Esophagus muscularis mucosa (tissue), 4 donors: ENCODE measurements around the gene MPP3. TPM values are rescaled to one million over a fixed set of nuclear protein-coding genes. Genes with fewer than 3 reads are reported as not detected.

Experiments
- DNase-seq: peaks from one replicate; pipeline ENCODE4 v3.0.0-alpha.2; 2017; ENCODE audit errors: extremely low spot score
- H3K27ac ChIP-seq, 4 donors: fragments of 200-600 bp; sonication (generic); replicated peaks in 1 of 4; 1 replicate in 3 of 4; 2 replicates in 1 of 4; pipeline ENCODE4 v1.5.1; 2016 to 2019; ENCODE audit warnings: mild to moderate bottlenecking in 1 of 4
- H3K27me3 ChIP-seq, 4 donors: fragments of 200-600 bp; sonication (generic); one replicate each; pipeline versions ENCODE4 v1.5.1 to v1.6.0; 2016 to 2019
- H3K36me3 ChIP-seq, 4 donors: fragments of 200-600 bp; sonication (generic); one replicate each; pipeline ENCODE4 v1.5.1; 2016 to 2019
- H3K4me1 ChIP-seq, 4 donors: fragments of 200-600 bp; sonication (generic); one replicate each; pipeline ENCODE4 v1.5.1; 2016 to 2019
- H3K4me3 ChIP-seq, 4 donors: fragments of 200-600 bp; sonication (generic); 1 replicate in 2 of 4; 2 replicates in 2 of 4; pipeline ENCODE4 v1.5.1; 2016 to 2019; ENCODE audit warnings: mild to moderate bottlenecking in 4 of 4, moderate library complexity in 1 of 4
- H3K9me3 ChIP-seq, 4 donors: fragments of 200-600 bp; sonication (generic); 1 replicate in 3 of 4; 2 replicates in 1 of 4; pipeline ENCODE4 v1.5.1; 2016 to 2019
- EP300 ChIP-seq: sonication (generic); formaldehyde crosslinking; IDR thresholded peaks from one replicate; pipeline ENCODE4 v1.6.1; 2017; ENCODE audit warnings: antibody characterized with exemption
- POLR2A ChIP-seq: fragments of 450-650 bp; IDR thresholded peaks from one replicate; pipeline ENCODE4 v1.6.1; 2017; ENCODE audit warnings: antibody characterized with exemption, moderate library complexity, mild to moderate bottlenecking, low read depth
- POLR2AphosphoS5 ChIP-seq, 2 donors: sonication (generic); formaldehyde crosslinking; IDR thresholded peaks; one replicate each; pipeline ENCODE4 v1.6.1; 2017; ENCODE audit warnings: antibody characterized with exemption in 2 of 2
- WGBS: methylation state at CpG from one replicate; pipeline ENCODE4 v1.1.5; 2018; 5-methylcytosine and 5-hydroxymethylcytosine counted together
- intact Hi-C: fragments of 100-400 bp; cut with DNase I; formaldehyde crosslinking; loops from one replicate; pipeline ENCODE4 v1.15.1; 2023
- total RNA-seq, 4 donors: library from RNA; depleted of rRNA; stranded (reverse); fragments of >200 nt; gene quantifications; one replicate each; pipeline versions ENCODE4 v1.1.0 to v1.2.1, GENCODE V29; 2016
- TF ChIP-seq, protein P1 (sequence below), 3 experiments: fragments of 200-600 bp in 2 of 3; fragments of 450-650 bp in 1 of 3; sonication (generic) in 2 of 3; IDR thresholded peaks; one replicate each; pipeline ENCODE4 v1.5.1; 2017 to 2019; ENCODE audit warnings: antibody characterized with exemption in 3 of 3, mild to moderate bottlenecking in 2 of 3, moderate library complexity in 1 of 3

MPP3 gene
- total RNA-seq, 4 donors from 2014 or later = 5.0 to 9.9 (median 6.2) TPM

GRCh38 chr17:43808076-43808475, 24.9 kb downstream of the MPP3 start:
- 89% methylated on average over 4 of the region's 4 CpGs for WGBS
- no peaks in the 10 kb centered on the region for H3K27me3 ChIP-seq
- DNase-seq = no peak
- no peaks in the 10 kb centered on the region for H3K4me1 ChIP-seq
- no peaks in the 10 kb centered on the region for H3K9me3 ChIP-seq
- H3K27ac ChIP-seq = no peak overlapping the region
- peaks cover 5 to 85% (median 47%) of the 10 kb centered on the region in 4 donors for H3K36me3 ChIP-seq
- H3K4me3 ChIP-seq = no peak overlapping the region
- intact Hi-C loops = no loop called here
- no peak for TF ChIP-seq POLR2A
- no peak for TF ChIP-seq EP300
- TF ChIP-seq POLR2AphosphoS5 (IDR thresholded peaks at IDR 0.05) = no peak
- TF ChIP-seq, protein P1, sequence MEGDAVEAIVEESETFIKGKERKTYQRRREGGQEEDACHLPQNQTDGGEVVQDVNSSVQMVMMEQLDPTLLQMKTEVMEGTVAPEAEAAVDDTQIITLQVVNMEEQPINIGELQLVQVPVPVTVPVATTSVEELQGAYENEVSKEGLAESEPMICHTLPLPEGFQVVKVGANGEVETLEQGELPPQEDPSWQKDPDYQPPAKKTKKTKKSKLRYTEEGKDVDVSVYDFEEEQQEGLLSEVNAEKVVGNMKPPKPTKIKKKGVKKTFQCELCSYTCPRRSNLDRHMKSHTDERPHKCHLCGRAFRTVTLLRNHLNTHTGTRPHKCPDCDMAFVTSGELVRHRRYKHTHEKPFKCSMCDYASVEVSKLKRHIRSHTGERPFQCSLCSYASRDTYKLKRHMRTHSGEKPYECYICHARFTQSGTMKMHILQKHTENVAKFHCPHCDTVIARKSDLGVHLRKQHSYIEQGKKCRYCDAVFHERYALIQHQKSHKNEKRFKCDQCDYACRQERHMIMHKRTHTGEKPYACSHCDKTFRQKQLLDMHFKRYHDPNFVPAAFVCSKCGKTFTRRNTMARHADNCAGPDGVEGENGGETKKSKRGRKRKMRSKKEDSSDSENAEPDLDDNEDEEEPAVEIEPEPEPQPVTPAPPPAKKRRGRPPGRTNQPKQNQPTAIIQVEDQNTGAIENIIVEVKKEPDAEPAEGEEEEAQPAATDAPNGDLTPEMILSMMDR (IDR thresholded peaks at IDR 0.05) = no peak

GRCh38 chr17:43805117-43805516, 27.8 kb downstream of the MPP3 start:
- Histone ChIP-seq H3K27ac (no peak overlapping the region), H3K36me3 (peaks cover 5 to 81% (median 45%) of the 10 kb centered on the region in 4 donors), H3K27me3 (no peaks in the 10 kb centered on the region), H3K9me3 (no peaks in the 10 kb centered on the region), H3K4me1 (no peaks in the 10 kb centered on the region), H3K4me3 (no peak overlapping the region)
- TF ChIP-seq POLR2A (no peak), POLR2AphosphoS5 (IDR thresholded peaks at IDR 0.05) (no peak)
- intact Hi-C loops = no loop called here
- no peak for DNase-seq

GRCh38 chr17:43803758-43804157, 29.2 kb downstream of the MPP3 start:
- H3K36me3 ChIP-seq = peaks cover 5 to 67% (median 38%) of the 10 kb centered on the region in 4 donors
- H3K27ac ChIP-seq = no peak overlapping the region
- intact Hi-C loops = no loop called here
- no peaks in the 10 kb centered on the region for H3K9me3 ChIP-seq
- DNase-seq = no peak
- no peaks in the 10 kb centered on the region for H3K27me3 ChIP-seq
- no peak overlapping the region for H3K4me3 ChIP-seq
- H3K4me1 ChIP-seq = no peaks in the 10 kb centered on the region
- TF ChIP-seq POLR2A = no peak
- TF ChIP-seq, protein P1 (IDR thresholded peaks at IDR 0.05) = no peak
- TF ChIP-seq EP300 = no peak
- TF ChIP-seq POLR2AphosphoS5 (IDR thresholded peaks at IDR 0.05) = no peak
- 51% methylated on average over 2 of the region's 4 CpGs for WGBS

DNA sequence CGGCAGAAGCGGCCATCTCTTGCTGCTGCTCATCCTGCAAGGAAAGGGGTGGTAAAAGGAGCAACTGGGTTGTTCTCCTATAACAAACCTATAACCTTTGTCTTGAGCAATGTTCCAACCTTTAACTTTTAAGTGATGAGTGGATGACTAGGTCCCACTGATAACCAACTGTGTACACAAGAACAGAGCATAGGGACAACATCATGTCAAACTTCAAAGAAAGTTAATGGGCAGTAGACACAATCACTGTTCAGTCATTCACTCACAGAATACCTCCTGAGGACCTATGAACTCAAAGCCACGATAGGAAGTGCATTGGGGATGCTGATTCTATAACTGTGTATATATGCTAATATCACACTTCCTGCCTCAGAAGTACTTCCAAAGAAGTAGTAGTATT, 31.1 kb downstream of the MPP3 start:
- TF ChIP-seq EP300 (no peak), POLR2A (no peak)
- TF ChIP-seq, protein P1 (IDR thresholded peaks at IDR 0.05) = no peak
- DNase-seq = no peak
- Histone ChIP-seq H3K4me1 (no peaks in the 10 kb centered on the region), H3K36me3 (peaks cover 0 to 48% (median 28%) of the 10 kb centered on the region in 4 donors), H3K27ac (no peak overlapping the region), H3K4me3 (no peak overlapping the region), H3K27me3 (peaks cover 0 to 6% (median 0%) of the 10 kb centered on the region in 4 donors), H3K9me3 (no peaks in the 10 kb centered on the region)
- WGBS = 73% methylated on average over 3 of the region's 3 CpGs
- intact Hi-C loops = no loop called here

GRCh38 chr17:43800736-43801135, 32.2 kb downstream of the MPP3 start:
- Histone ChIP-seq H3K4me1 (no peaks in the 10 kb centered on the region), H3K36me3 (peaks cover 0 to 39% (median 23%) of the 10 kb centered on the region in 4 donors), H3K9me3 (no peaks in the 10 kb centered on the region), H3K4me3 (no peak overlapping the region), H3K27me3 (peaks cover 0 to 6% (median 0%) of the 10 kb centered on the region in 4 donors), H3K27ac (no peak overlapping the region)
- intact Hi-C loops = no loop called here
- no peak for TF ChIP-seq POLR2A
- no peak for TF ChIP-seq POLR2AphosphoS5 (IDR thresholded peaks at IDR 0.05)
- TF ChIP-seq, protein P1 (IDR thresholded peaks at IDR 0.05) = no peak
- TF ChIP-seq EP300 = no peak
- WGBS = 89% methylated on average over 3 of the region's 3 CpGs
- DNase-seq = no peak
